ENCODE results near the gene PHRF1.

The PHRF1 gene

GRCh38 chr11:557328-558132 is 18.7 kb upstream of the PHRF1 start:
- in situ Hi-C loops (cut with MboI; ENCODE audit: low sequenced_read_pairs), result loop anchor here (25.0 kb wide), 1 partner anchor 205 kb away; no protein-coding TSS in a partner anchor
- Histone ChIP-seq H3K27me3 (ENCODE audit: low read depth) (no peaks in the 10 kb centered on the region), H3K9me3 (no peaks in the 10 kb centered on the region), H3K36me3 (replicated peaks) (no peaks in the 10 kb centered on the region), H3K4me3 (no peak overlapping the region), H3K4me1 (peaks cover 17% of the 10 kb centered on the region)
- DNase-seq (ENCODE audit: low spot score in 2 of 2), result no peak

- no peak for DNase-seq (ENCODE audit: low spot score in 2 of 2)
- in situ Hi-C loops (cut with MboI; ENCODE audit: low sequenced_read_pairs), result loop anchor here (25.0 kb wide), 1 partner anchor 204 kb away; no protein-coding TSS in a partner anchor
- no peaks in the 10 kb centered on the region for H3K27me3 ChIP-seq (ENCODE audit: low read depth)
- peaks cover 17% of the 10 kb centered on the region for H3K4me1 ChIP-seq
- no peaks in the 10 kb centered on the region for H3K9me3 ChIP-seq
- no peak overlapping the region for H3K4me3 ChIP-seq
- H3K36me3 ChIP-seq (replicated peaks), result no peaks in the 10 kb centered on the region; the same call in 1 of the 2 replicates
Measured at GRCh38 chr11:558503-558902, 17.8 kb upstream of the PHRF1 start.

GRCh38 chr11:559020-559620 is 17.1 kb upstream of the PHRF1 start:
- in situ Hi-C loops (cut with MboI; ENCODE audit: low sequenced_read_pairs), result loop anchor here (25.0 kb wide), 1 partner anchor 203 kb away; no protein-coding TSS in a partner anchor
- Histone ChIP-seq H3K4me1 (peaks cover 17% of the 10 kb centered on the region), H3K36me3 (replicated peaks) (peaks cover 3% of the 10 kb centered on the region; the same call in 1 of the 2 replicates), H3K27me3 (ENCODE audit: low read depth) (no peaks in the 10 kb centered on the region), H3K4me3 (no peak overlapping the region), H3K9me3 (no peaks in the 10 kb centered on the region)
- DNase-seq (ENCODE audit: low spot score in 2 of 2), result no peak

- Histone ChIP-seq H3K27me3 (ENCODE audit: low read depth) (no peaks in the 10 kb centered on the region), H3K9me3 (no peaks in the 10 kb centered on the region), H3K4me3 (peak overlapping the region; percentile 46), H3K36me3 (replicated peaks) (peaks cover 3% of the 10 kb centered on the region; the same call in 1 of the 2 replicates), H3K4me1 (peaks cover 12% of the 10 kb centered on the region)
- no peak for DNase-seq (ENCODE audit: low spot score in 2 of 2)
- in situ Hi-C loops (cut with MboI; ENCODE audit: low sequenced_read_pairs), result loop anchor here (25.0 kb wide), 1 partner anchor 202 kb away; no protein-coding TSS in a partner anchor
Measured at GRCh38 chr11:559712-560304, 16.5 kb upstream of the PHRF1 start.

- in situ Hi-C loops (cut with MboI; ENCODE audit: low sequenced_read_pairs), result loop anchor here (25.0 kb wide), 1 partner anchor 202 kb away; no protein-coding TSS in a partner anchor
- Histone ChIP-seq H3K4me3 (peak within 1 kb of the TSS; percentile 46), H3K36me3 (replicated peaks) (peaks cover 3% of the 10 kb centered on the region; the same call in 1 of the 2 replicates), H3K9me3 (no peaks in the 10 kb centered on the region), H3K4me1 (peaks cover 12% of the 10 kb centered on the region), H3K27me3 (ENCODE audit: low read depth) (no peaks in the 10 kb centered on the region)
- DNase-seq (ENCODE audit: low spot score in 2 of 2), result peak; percentile 85 to 97
Measured at GRCh38 chr11:560305-561147, 15.7 kb upstream of the PHRF1 start, which contains the start of the genes LMNTD2 and RASSF7. Gene LMNTD2 (minus strand): TSS chr11:560738. CDS start chr11:560716, 22 bp downstream. Gene RASSF7 (plus strand): TSS chr11:560970. CDS start chr11:561769, 799 bp downstream.

- Histone ChIP-seq H3K9me3 (no peaks in the 10 kb centered on the region), H3K36me3 (replicated peaks) (peaks cover 3% of the 10 kb centered on the region; the same call in 1 of the 2 replicates), H3K4me1 (peaks cover 12% of the 10 kb centered on the region), H3K4me3 (peak overlapping the region; percentile 46), H3K27me3 (ENCODE audit: low read depth) (no peaks in the 10 kb centered on the region)
- peak in 1 of 2 experiments; percentile 53 for DNase-seq (ENCODE audit: low spot score in 2 of 2)
- in situ Hi-C loops (cut with MboI; ENCODE audit: low sequenced_read_pairs), result loop anchor here (25.0 kb wide), 1 partner anchor 201 kb away; no protein-coding TSS in a partner anchor
Measured at GRCh38 chr11:561148-562003, 14.9 kb upstream of the PHRF1 start.

- no peaks in the 10 kb centered on the region for H3K27me3 ChIP-seq (ENCODE audit: low read depth)
- no peaks in the 10 kb centered on the region for H3K9me3 ChIP-seq
- no peak for DNase-seq (ENCODE audit: low spot score in 2 of 2)
- H3K4me1 ChIP-seq, result peaks cover 12% of the 10 kb centered on the region
- peaks cover 3% of the 10 kb centered on the region; the same call in 1 of the 2 replicates for H3K36me3 ChIP-seq (replicated peaks)
- in situ Hi-C loops (cut with MboI; ENCODE audit: low sequenced_read_pairs), result loop anchor here (25.0 kb wide), 1 partner anchor 200 kb away; no protein-coding TSS in a partner anchor
- H3K4me3 ChIP-seq, result peak overlapping the region; percentile 46
Measured at GRCh38 chr11:562046-562645, 14.1 kb upstream of the PHRF1 start.

GRCh38 chr11:563066-563811 is 13.0 kb upstream of the PHRF1 start:
- no peaks in the 10 kb centered on the region for H3K27me3 ChIP-seq (ENCODE audit: low read depth)
- H3K36me3 ChIP-seq (replicated peaks), result peaks cover 3% of the 10 kb centered on the region; the same call in 1 of the 2 replicates
- H3K4me3 ChIP-seq, result no peak overlapping the region
- no peak for DNase-seq (ENCODE audit: low spot score in 2 of 2)
- H3K9me3 ChIP-seq, result no peaks in the 10 kb centered on the region
- in situ Hi-C loops (cut with MboI; ENCODE audit: low sequenced_read_pairs), result loop anchor here (25.0 kb wide), 1 partner anchor 199 kb away; no protein-coding TSS in a partner anchor
- H3K4me1 ChIP-seq, result peaks cover 15% of the 10 kb centered on the region

GRCh38 chr11:563812-564578 is 12.3 kb upstream of the PHRF1 start:
- no peak for DNase-seq (ENCODE audit: low spot score in 2 of 2)
- Histone ChIP-seq H3K9me3 (no peaks in the 10 kb centered on the region), H3K27me3 (ENCODE audit: low read depth) (no peaks in the 10 kb centered on the region), H3K4me3 (no peak overlapping the region), H3K4me1 (peaks cover 17% of the 10 kb centered on the region), H3K36me3 (replicated peaks) (peaks cover 3% of the 10 kb centered on the region; the same call in 1 of the 2 replicates)
- in situ Hi-C loops (cut with MboI; ENCODE audit: low sequenced_read_pairs), result loop anchor here (25.0 kb wide), 1 partner anchor 198 kb away; no protein-coding TSS in a partner anchor

- DNase-seq (ENCODE audit: low spot score in 2 of 2), result no peak
- in situ Hi-C loops (cut with MboI; ENCODE audit: low sequenced_read_pairs), result loop anchor here (25.0 kb wide), 1 partner anchor 196 kb away; no protein-coding TSS in a partner anchor
- no peaks in the 10 kb centered on the region for H3K9me3 ChIP-seq
- no peaks in the 10 kb centered on the region for H3K27me3 ChIP-seq (ENCODE audit: low read depth)
- no peak overlapping the region for H3K4me3 ChIP-seq
- H3K36me3 ChIP-seq (replicated peaks), result peaks cover 3% of the 10 kb centered on the region; the same call in 1 of the 2 replicates
- peaks cover 14% of the 10 kb centered on the region for H3K4me1 ChIP-seq
Measured at GRCh38 chr11:565921-566509, 10.3 kb upstream of the PHRF1 start.
